GM18867 (cell line): Measurements from ENCODE around the gene SPINT2.
"Not testable (repeated sequence)": the region's sequence is repeated elsewhere in the genome, so short reads cannot be mapped to it uniquely, and the experiment has no call there.

ENCODE experiments used
- ATAC-seq: cut with Tn5 transposase; IDR thresholded peaks from one replicate; pipeline ENCODE4 v1.9.1; 2021; ENCODE audit warnings: mild to moderate bottlenecking, moderate library complexity; ENCODE audit not compliant: unreplicated experiment

SPINT2 gene

GRCh38 chr19:38264486-38265212, at the start of gene SPINT2:
Gene SPINT2 (plus strand): TSS chr19:38264573. CDS start chr19:38264893, 320 bp downstream.
- ATAC-seq: no peak

- ATAC-seq: no peak
Observed at GRCh38 chr19:38216785-38217641, 47.4 kb upstream of the SPINT2 start.

GRCh38 chr19:38218204-38218603, 46.2 kb upstream of the SPINT2 start:
- ATAC-seq: no peak

GRCh38 chr19:38219221-38219620, 45.2 kb upstream of the SPINT2 start:
- no peak for ATAC-seq

GRCh38 chr19:38221421-38221820, 43.0 kb upstream of the SPINT2 start:
- ATAC-seq: no peak

- ATAC-seq: no peak
Observed at GRCh38 chr19:38221919-38222830, 42.2 kb upstream of the SPINT2 start.

GRCh38 chr19:38223119-38223523, 41.3 kb upstream of the SPINT2 start:
- ATAC-seq: no peak

GRCh38 chr19:38223617-38224013, 40.8 kb upstream of the SPINT2 start:
- ATAC-seq: no peak

GRCh38 chr19:38224014-38224862, 40.1 kb upstream of the SPINT2 start, which contains the start of gene DPF1:
Gene DPF1 (minus strand): TSS chr19:38224222. CDS start chr19:38224142, 80 bp downstream.
- peak; percentile 76 for ATAC-seq

GRCh38 chr19:38224863-38225218, 39.5 kb upstream of the SPINT2 start:
- ATAC-seq: not testable (repeated sequence)

- ATAC-seq: no peak
Observed at GRCh38 chr19:38227287-38228004, 36.9 kb upstream of the SPINT2 start.

- no peak for ATAC-seq
Observed at GRCh38 chr19:38228005-38228377, 36.4 kb upstream of the SPINT2 start.

GRCh38 chr19:38228491-38229439, 35.6 kb upstream of the SPINT2 start:
- ATAC-seq: no peak

GRCh38 chr19:38229585-38230073, 34.7 kb upstream of the SPINT2 start:
- ATAC-seq: peak; percentile 77

- ATAC-seq: not testable (repeated sequence)
Observed at GRCh38 chr19:38230506-38231133, 33.8 kb upstream of the SPINT2 start.

GRCh38 chr19:38231918-38232317, 32.5 kb upstream of the SPINT2 start:
- no peak for ATAC-seq

- no peak for ATAC-seq
Observed at GRCh38 chr19:38233740-38234251, 30.6 kb upstream of the SPINT2 start.
